HepG2 (cell line): ENCODE data around the gene AQP11. TPM values are rescaled to one million over a fixed set of nuclear protein-coding genes. Genes with fewer than 3 reads are reported as not detected.

Source experiments
- ARID2 ChIP-seq: sonication (generic); formaldehyde crosslinking; IDR thresholded peaks from 2 replicates; pipeline ENCODE4 v1.8.1; 2022; ENCODE audit warnings: mild to moderate bottlenecking, missing genetic modification reagents, borderline replicate concordance
- BCL6 ChIP-seq: IDR thresholded peaks from 2 replicates; pipeline ENCODE4 v1.6.1; 2016; ENCODE audit warnings: missing genetic modification reagents, missing compliant biosample characterization
- DNMT1 ChIP-seq: sonication (generic); formaldehyde crosslinking; IDR thresholded peaks from 2 replicates; pipeline ENCODE4 v1.5.1; 2020; ENCODE audit warnings: mild to moderate bottlenecking, missing genetic modification reagents
- FOXC1 ChIP-seq: sonication (generic); formaldehyde crosslinking; IDR thresholded peaks from 2 replicates; pipeline ENCODE4 v1.8.0; 2022; ENCODE audit warnings: mild to moderate bottlenecking, missing genetic modification reagents, borderline replicate concordance
- HNRNPLL ChIP-seq: fragments of 200-400 bp; formaldehyde crosslinking; IDR thresholded peaks from 2 replicates; pipeline ENCODE4 v1.6.1; 2017; ENCODE audit warnings: mild to moderate bottlenecking, low read depth, low read length; ENCODE audit not compliant: poor library complexity, severe bottlenecking
- IRF2 ChIP-seq: IDR thresholded peaks from 2 replicates; pipeline ENCODE4 v1.6.1; 2018; ENCODE audit warnings: missing genetic modification reagents, missing compliant biosample characterization
- NFAT5 ChIP-seq: sonication (generic); formaldehyde crosslinking; IDR thresholded peaks from 2 replicates; pipeline ENCODE4 v1.4.0; 2020; ENCODE audit warnings: missing genetic modification reagents
- REPIN1 ChIP-seq: sonication (generic); formaldehyde crosslinking; IDR thresholded peaks from 2 replicates; pipeline ENCODE4 v1.8.0; 2022; ENCODE audit warnings: missing genetic modification reagents, low read depth, mild to moderate bottlenecking, borderline replicate concordance
- SMARCC2 ChIP-seq: fragments of 450-650 bp; IDR thresholded peaks from 2 replicates; pipeline ENCODE4 v1.6.1; 2017; ENCODE audit warnings: antibody characterized with exemption, mild to moderate bottlenecking
- TRIM24 ChIP-seq: sonication (generic); formaldehyde crosslinking; IDR thresholded peaks from 2 replicates; pipeline ENCODE4 v1.8.0; 2022; ENCODE audit warnings: mild to moderate bottlenecking, missing genetic modification reagents
- ZBTB14 ChIP-seq: sonication (generic); formaldehyde crosslinking; IDR thresholded peaks from 2 replicates; pipeline ENCODE4 v1.4.0; 2020; ENCODE audit warnings: missing genetic modification reagents
- ZFP90 ChIP-seq: sonication (generic); formaldehyde crosslinking; IDR thresholded peaks from 2 replicates; pipeline ENCODE4 v1.8.0; 2022; ENCODE audit warnings: missing genetic modification reagents, mild to moderate bottlenecking, inconsistent platforms, borderline replicate concordance
- ZNF280B ChIP-seq: sonication (generic); formaldehyde crosslinking; IDR thresholded peaks from 2 replicates; pipeline ENCODE4 v1.5.0; 2020; ENCODE audit warnings: missing genetic modification reagents, mild to moderate bottlenecking, borderline replicate concordance
- ZNF646 ChIP-seq: sonication (generic); formaldehyde crosslinking; IDR thresholded peaks from 2 replicates; pipeline ENCODE4 v1.9.0; 2021; ENCODE audit warnings: mild to moderate bottlenecking, missing genetic modification reagents
- polyA plus RNA-seq, 8 experiments: library from polyadenylated mRNA; depleted of rRNA in 3 of 8; stranded (reverse) in 7 of 8; unstranded in 1 of 8; fragments of >200 nt; fragmentation: Illumina TruSeq in 4 of 8; extraction: Trizol in 4 of 8; gene quantifications; 2 replicates each; pipeline versions ENCODE4 v1.2.1 to v1.2.3, GENCODE V29; 2011 to 2016; ENCODE audit warnings: low read depth in 4 of 8, missing spikeins in 1 of 8, mixed read lengths in 1 of 8; ENCODE audit not compliant: insufficient read depth in 1 of 8
- total RNA-seq, 5 experiments: library from RNA; depleted of rRNA; stranded (reverse); fragments of >200 nt; fragmentation: Illumina TruSeq; extraction: Trizol; gene quantifications; 2 replicates each; pipeline ENCODE4 v1.2.3, GENCODE V29; 2016; ENCODE audit warnings: low read depth in 1 of 5

Gene AQP11
- total and polyA plus RNA-seq, 2 of the 13 experiments (the other 11 are each of a cell fraction or from before 2014, with no cell fraction given): 10.4 to 15.3 TPM

- TF ChIP-seq ZNF280B: 0 out of 2 replicates have a peak, but pooled peaks have one; percentile 76
- TF ChIP-seq ARID2 (CRISPR knock-in tag): peak; percentile 17; the same call in 1 of the 2 replicates
- TF ChIP-seq TRIM24 (CRISPR knock-in tag): no peak
- TF ChIP-seq REPIN1: no peak; the same call in 1 of the 2 replicates
- TF ChIP-seq BCL6 (CRISPR knock-in tag): no peak
- TF ChIP-seq ZBTB14: 0 out of 2 replicates have a peak, but pooled peaks have one; percentile 5
- no peak for TF ChIP-seq HNRNPLL
- no peak for TF ChIP-seq SMARCC2
- TF ChIP-seq IRF2: 0 out of 2 replicates have a peak, but pooled peaks have one; percentile 20
- TF ChIP-seq ZFP90 (CRISPR knock-in tag): 0 out of 2 replicates have a peak, but pooled peaks have one; percentile 12
- 0 out of 2 replicates have a peak, but pooled peaks have one; percentile 15 for TF ChIP-seq NFAT5 (CRISPR knock-in tag)
- no peak for TF ChIP-seq ZNF646 (CRISPR knock-in tag)
- TF ChIP-seq DNMT1: peak; percentile 64; the same call in 1 of the 2 replicates
- TF ChIP-seq FOXC1: peak; percentile 33; the same call in 1 of the 2 replicates
These were observed 535 bp downstream of the AQP11 start (continued) for GRCh38 chr11:77590194-77590782.
